Stomach smooth muscle (tissue), 2 donors: ENCODE data around the gene KRT37.

Source experiments
- H3K27ac ChIP-seq: one replicate; pipeline ENCODE4 v1.7.0; 2013; ENCODE audit warnings: mild to moderate bottlenecking, low read length, inconsistent platforms
- H3K27me3 ChIP-seq, 2 donors: one replicate each; pipeline ENCODE4 v1.7.0; 2013; ENCODE audit warnings: low read length in 2 of 2; ENCODE audit not compliant: insufficient read depth in 2 of 2, control insufficient read depth in 1 of 2
- H3K36me3 ChIP-seq, 2 donors: one replicate each; pipeline ENCODE4 v1.7.0; 2013; ENCODE audit warnings: low read length in 2 of 2; ENCODE audit not compliant: control insufficient read depth in 2 of 2, insufficient read depth in 2 of 2
- H3K4me1 ChIP-seq: one replicate; pipeline ENCODE4 v1.7.0; 2013; ENCODE audit warnings: low read length; ENCODE audit not compliant: control insufficient read depth, insufficient read depth
- H3K4me3 ChIP-seq, 2 donors: one replicate each; pipeline ENCODE4 v1.7.0; 2013; ENCODE audit warnings: low read length in 2 of 2
- H3K9ac ChIP-seq, 2 donors: one replicate each; pipeline ENCODE4 v1.7.0; 2013; ENCODE audit warnings: low read length in 2 of 2, mild to moderate bottlenecking in 1 of 2
- H3K9me3 ChIP-seq, 2 donors: one replicate each; pipeline ENCODE4 v1.7.0; 2013; ENCODE audit warnings: low read length in 2 of 2; ENCODE audit not compliant: control insufficient read depth in 2 of 2
- donor health status: healthy.
- donor health status: Pancreatic carcinoma.

The KRT37 gene

DNA sequence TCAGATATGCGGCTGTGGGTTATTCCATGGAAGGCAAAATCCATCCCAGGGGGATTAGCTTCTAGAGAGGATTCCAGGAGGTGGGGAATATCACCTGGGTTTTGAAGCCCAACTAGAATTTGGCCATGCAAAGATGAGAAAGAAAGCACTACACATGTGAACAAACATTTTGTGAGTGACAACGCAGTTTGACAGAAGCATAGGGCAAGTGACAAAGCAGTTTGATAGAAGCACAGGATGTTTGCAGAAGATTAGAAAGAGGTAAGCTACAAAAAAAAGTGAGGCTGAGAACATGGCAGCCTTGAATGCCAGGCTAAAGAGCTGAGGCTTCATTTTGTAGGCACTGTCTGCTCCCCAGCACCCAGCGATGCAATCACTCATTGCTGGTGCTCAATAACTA lies 28.7 kb upstream of the KRT37 start:
- Histone ChIP-seq H3K4me1 (no peaks in the 10 kb centered on the region), H3K27me3 (peaks cover 0 to 2% of the 10 kb centered on the region in 2 donors), H3K9ac (no peak overlapping the region), H3K4me3 (no peak overlapping the region), H3K36me3 (no peaks in the 10 kb centered on the region), H3K27ac (no peak overlapping the region), H3K9me3 (peaks cover 2 to 4% of the 10 kb centered on the region in 2 donors)

DNA sequence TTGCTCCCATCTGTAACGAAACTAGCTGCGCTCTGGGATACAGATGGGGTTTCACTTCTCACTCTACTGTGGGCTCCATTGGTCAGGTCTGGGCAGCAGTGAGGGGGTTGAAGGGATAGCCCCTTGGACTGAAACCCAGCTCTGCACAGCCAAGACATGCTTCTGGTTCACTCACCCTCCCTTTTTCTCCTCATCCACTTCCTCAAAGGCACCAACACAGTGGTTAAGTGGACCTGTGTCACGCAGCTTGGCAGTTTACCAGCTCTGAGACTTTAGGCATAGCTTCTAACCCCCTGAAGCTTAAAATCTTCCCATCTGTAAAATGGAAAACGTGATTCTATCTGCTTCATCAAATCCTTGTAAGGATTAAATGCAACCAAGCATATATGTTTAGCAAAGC lies 27.9 kb upstream of the KRT37 start:
- Histone ChIP-seq H3K36me3 (no peaks in the 10 kb centered on the region), H3K27me3 (peaks cover 0 to 2% of the 10 kb centered on the region in 2 donors), H3K4me1 (no peaks in the 10 kb centered on the region), H3K9ac (no peak overlapping the region), H3K4me3 (no peak overlapping the region), H3K27ac (no peak overlapping the region), H3K9me3 (peaks cover 2 to 4% of the 10 kb centered on the region in 2 donors)

DNA sequence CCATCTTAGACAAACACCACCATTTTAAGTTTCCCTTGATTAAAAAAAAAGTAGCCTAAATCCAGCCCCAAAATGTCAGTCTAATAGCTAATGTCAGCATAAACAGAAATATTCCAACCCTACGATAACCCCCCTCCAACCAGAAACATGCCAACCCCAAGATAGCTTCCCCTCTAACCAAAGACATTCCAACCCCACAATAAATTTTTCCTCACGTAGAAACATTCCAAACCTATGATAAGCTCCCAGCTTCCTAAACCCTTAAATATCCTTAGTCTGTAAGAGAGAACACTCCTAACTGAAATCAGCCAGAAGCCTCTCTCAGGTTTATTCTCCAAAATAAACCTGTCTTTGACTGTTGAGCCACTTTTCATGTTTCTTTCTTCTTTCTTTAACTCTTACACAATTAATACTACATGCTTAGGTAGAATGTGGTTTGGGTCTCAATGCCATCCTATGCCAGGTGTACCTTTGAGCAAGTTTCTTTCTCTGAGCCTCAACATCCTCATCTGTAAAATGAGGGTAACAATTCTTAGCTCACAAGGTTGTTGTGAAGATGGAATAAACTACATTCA lies 26.9 kb upstream of the KRT37 start:
- Histone ChIP-seq H3K9me3 (peaks cover 2 to 4% of the 10 kb centered on the region in 2 donors), H3K9ac (no peak overlapping the region), H3K27me3 (peaks cover 0 to 2% of the 10 kb centered on the region in 2 donors), H3K36me3 (no peaks in the 10 kb centered on the region), H3K27ac (no peak overlapping the region), H3K4me1 (no peaks in the 10 kb centered on the region), H3K4me3 (no peak overlapping the region)

DNA sequence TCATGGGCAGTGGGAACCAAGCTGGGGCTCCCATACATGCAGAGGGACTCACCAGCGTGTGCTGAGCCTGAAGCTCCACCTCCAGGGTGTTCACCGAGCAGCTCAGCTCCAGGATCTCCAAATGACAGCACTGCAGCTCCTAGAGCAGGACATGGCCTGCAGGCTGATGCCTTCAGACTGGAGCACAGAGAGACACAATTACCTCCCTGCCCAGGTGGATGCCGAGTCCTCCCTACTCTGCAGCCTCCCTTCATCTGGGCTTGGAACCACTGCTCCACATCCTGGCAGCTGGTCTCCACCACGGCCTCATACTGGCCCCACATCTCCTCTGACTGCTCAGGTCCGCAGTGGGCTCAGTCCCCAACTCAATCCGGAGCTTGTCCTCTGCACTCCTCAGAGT lies 24.6 kb upstream of the KRT37 start:
- Histone ChIP-seq H3K4me1 (no peaks in the 10 kb centered on the region), H3K4me3 (no peak overlapping the region), H3K27me3 (peaks cover 0 to 6% of the 10 kb centered on the region in 2 donors), H3K9ac (no peak overlapping the region), H3K27ac (no peak overlapping the region), H3K9me3 (peaks cover 2 to 4% of the 10 kb centered on the region in 2 donors), H3K36me3 (no peaks in the 10 kb centered on the region)

DNA sequence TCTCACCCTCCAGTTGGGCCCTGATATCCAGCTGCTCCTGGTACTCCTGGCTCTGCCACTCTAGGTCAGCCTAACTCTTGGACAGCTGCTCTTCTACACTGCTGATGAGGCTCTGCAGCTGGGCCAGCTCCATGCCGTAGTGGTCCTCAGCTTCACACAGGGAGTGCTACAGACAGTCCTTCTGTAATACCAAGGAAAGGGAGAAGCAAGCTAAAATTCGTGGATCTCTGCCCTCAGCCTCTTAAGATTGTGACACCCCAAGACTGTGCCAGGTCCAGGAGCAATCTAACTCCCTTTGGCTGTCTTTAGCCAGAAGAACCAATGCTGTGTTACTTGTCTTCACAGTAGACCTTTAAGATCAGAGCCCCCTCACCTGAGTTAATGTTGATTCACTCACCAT lies 24.1 kb upstream of the KRT37 start:
- no peak overlapping the region for H3K9ac ChIP-seq
- no peak overlapping the region for H3K27ac ChIP-seq
- H3K36me3 ChIP-seq: no peaks in the 10 kb centered on the region
- H3K9me3 ChIP-seq: peaks cover 2 to 4% of the 10 kb centered on the region in 2 donors
- H3K4me3 ChIP-seq: no peak overlapping the region
- no peaks in the 10 kb centered on the region for H3K4me1 ChIP-seq
- H3K27me3 ChIP-seq: peaks cover 0 to 5% of the 10 kb centered on the region in 2 donors

DNA sequence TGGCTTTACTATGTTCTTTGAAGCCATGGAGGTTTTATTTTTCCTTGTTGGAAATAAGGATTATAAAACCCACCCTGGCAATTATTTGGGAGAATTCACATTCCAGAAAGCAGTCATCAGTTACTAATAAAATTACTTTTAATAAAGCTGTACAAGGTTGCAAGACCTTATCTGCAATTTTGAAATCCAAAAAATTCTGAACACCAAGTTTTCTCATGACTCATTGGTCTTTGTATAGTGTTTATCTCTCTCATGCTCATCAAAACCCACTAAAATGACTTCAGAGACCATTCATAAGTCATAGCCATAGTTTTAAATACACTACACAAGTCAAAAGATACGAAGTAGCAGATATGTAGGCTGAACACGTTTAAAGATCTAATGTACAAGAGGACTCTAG lies 22.4 kb upstream of the KRT37 start:
- Histone ChIP-seq H3K27me3 (peaks cover 0 to 5% of the 10 kb centered on the region in 2 donors), H3K27ac (no peak overlapping the region), H3K4me1 (no peaks in the 10 kb centered on the region), H3K9ac (no peak overlapping the region), H3K4me3 (no peak overlapping the region), H3K36me3 (no peaks in the 10 kb centered on the region), H3K9me3 (peaks cover 2% of the 10 kb centered on the region in 2 donors)

DNA sequence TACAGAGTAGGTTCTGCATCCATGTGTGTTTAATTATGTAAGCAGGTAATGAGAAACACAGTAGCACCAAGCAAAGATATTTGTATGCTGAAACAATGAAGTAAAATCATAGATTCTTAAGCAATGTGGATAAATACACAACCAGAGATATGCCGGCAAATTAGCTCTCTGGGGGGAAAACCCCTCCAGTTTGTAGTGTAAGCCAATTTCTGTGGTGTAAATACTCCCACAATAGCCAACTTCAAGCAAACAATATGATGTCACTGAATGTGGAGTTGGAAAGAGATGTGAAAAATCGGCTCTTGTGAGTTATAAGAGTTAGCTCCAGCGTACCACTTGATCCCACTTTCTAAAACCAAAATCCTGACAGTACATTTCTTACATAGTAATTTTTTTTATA lies 20.3 kb upstream of the KRT37 start:
- no peak overlapping the region for H3K27ac ChIP-seq
- H3K9ac ChIP-seq: no peak overlapping the region
- H3K4me1 ChIP-seq: no peaks in the 10 kb centered on the region
- H3K36me3 ChIP-seq: no peaks in the 10 kb centered on the region
- peaks cover 0 to 5% of the 10 kb centered on the region in 2 donors for H3K27me3 ChIP-seq
- no peaks in the 10 kb centered on the region for H3K9me3 ChIP-seq
- H3K4me3 ChIP-seq: no peak overlapping the region

DNA sequence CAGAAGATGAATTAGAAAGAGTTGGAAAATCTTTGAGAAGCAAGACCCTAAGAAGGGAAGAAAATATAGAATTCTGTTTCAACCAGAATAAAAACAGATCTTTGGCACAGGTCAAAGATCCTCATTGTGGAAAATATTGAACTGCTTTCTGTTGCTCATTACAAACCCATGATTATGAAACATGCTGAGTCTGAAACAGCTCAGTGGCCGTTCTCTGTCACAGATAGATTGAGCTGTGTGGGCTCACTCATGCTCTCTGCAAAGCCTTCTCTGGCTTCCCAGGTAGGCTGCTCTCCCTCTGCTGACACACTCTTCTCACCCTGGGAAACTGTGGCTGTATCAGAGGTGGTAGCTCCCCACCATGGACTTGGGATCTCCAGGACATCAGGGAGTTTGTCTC lies 19.8 kb upstream of the KRT37 start:
- Histone ChIP-seq H3K9ac (no peak overlapping the region), H3K4me1 (no peaks in the 10 kb centered on the region), H3K27me3 (peaks cover 0 to 5% of the 10 kb centered on the region in 2 donors), H3K4me3 (no peak overlapping the region), H3K27ac (no peak overlapping the region), H3K36me3 (no peaks in the 10 kb centered on the region), H3K9me3 (no peaks in the 10 kb centered on the region)

DNA sequence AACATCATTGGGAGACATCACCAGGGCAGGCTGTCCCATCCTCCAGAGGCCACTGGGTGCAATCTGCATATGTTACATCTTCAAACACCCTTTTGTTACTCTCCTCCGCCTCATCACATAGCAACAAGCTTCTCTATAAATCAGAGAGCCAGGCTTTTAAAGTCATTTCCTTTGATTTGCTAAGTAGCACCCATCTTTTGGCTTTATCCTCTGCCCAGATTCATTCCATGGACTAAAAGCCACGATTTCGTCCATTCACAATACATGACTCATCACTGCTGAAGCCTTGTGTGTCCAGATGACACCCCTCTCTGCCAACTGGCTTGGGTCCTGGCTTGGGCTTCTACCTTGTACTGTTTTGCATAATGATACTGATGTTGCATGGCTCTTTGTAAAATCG lies 18.4 kb upstream of the KRT37 start:
- Histone ChIP-seq H3K9ac (no peak overlapping the region), H3K4me1 (no peaks in the 10 kb centered on the region), H3K9me3 (no peaks in the 10 kb centered on the region), H3K27ac (no peak overlapping the region), H3K36me3 (no peaks in the 10 kb centered on the region), H3K27me3 (peaks cover 0 to 5% of the 10 kb centered on the region in 2 donors), H3K4me3 (no peak overlapping the region)

DNA sequence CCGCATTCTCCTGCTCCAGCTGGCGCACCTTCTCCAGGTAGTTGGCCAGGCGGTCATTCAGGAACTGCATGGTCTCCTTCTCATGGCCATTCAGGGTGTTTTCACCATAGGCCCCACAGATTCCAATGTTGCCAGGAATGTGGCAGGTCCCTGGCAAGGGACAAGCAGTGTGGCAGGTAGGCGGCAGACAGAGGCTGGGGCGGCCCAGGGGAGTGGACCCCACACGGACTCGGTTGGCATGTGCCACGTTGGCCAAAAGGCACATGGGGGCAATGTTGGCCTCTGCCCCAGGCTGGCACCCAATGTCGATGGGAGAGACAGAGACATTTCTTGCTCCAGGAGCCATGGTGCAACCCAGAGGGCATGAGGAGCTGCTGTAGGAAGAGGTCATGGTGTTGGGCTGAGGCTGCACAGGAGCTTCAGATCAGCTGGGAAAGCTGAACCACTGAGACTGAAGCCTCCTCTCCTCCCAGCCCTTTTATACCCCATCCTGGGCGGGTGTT lies 16.2 kb upstream of the KRT37 start, which contains the start of gene KRT38:
Gene KRT38 (minus strand): TSS at position 453 of the 503 bp plus-strand sequence. CDS start 62 bp downstream, at position 391.
- H3K9me3 ChIP-seq: no peaks in the 10 kb centered on the region
- H3K36me3 ChIP-seq: no peaks in the 10 kb centered on the region
- H3K4me3 ChIP-seq: no peak within 1 kb of the TSS
- H3K27me3 ChIP-seq: peaks cover 0 to 5% of the 10 kb centered on the region in 2 donors
- H3K4me1 ChIP-seq: no peaks in the 10 kb centered on the region
- H3K9ac ChIP-seq: no peak within 1 kb of the TSS
- no peak within 1 kb of the TSS for H3K27ac ChIP-seq

DNA sequence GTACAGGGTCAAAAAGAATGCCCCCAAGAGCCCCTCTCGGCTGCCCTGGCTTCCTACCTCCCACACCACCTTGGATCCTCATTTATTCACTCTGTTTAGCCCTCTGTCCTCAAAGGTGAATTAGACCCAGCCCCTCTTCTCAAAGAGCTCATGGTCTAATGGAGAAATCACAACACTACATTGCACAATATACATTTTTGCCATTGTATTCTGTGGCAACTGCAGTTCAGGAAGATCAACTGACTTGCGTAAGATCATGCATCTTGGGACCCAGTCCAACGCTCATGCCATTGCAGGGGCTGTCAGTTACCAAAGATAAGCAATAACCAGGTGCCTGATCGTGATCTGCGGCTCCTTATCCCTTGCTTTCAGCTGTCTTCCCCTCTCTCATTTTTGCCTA lies 15.0 kb upstream of the KRT37 start:
- no peaks in the 10 kb centered on the region for H3K9me3 ChIP-seq
- no peak overlapping the region for H3K9ac ChIP-seq
- H3K4me3 ChIP-seq: no peak overlapping the region
- H3K27ac ChIP-seq: no peak overlapping the region
- H3K36me3 ChIP-seq: no peaks in the 10 kb centered on the region
- H3K4me1 ChIP-seq: peaks cover 1% of the 10 kb centered on the region
- H3K27me3 ChIP-seq: peaks cover 0 to 2% of the 10 kb centered on the region in 2 donors
